A673 (cell line): ENCODE data around the gene CFAP221. TPM values are rescaled to one million over a fixed set of nuclear protein-coding genes. Genes with fewer than 3 reads are reported as not detected.

Experiments
- BruUV-seq: library from RNA; stranded (reverse); fragments of 400-500 nt; replicated peaks from 2 replicates; lab custom pipeline; 2021; lab: Mats Ljungman, UMichigan
- CTCF ChIA-PET: fragments of 300-600 bp; sonication (Branson Sonifier 250); formaldehyde crosslinking; loops from one replicate; lab custom pipeline; 2022; ENCODE audit warnings: antibody characterized with exemption; lab: Charles Lee
- POLR2A ChIA-PET: fragments of 300-600 bp; sonication (Branson Sonifier 250); formaldehyde crosslinking; loops from one replicate; lab custom pipeline; 2022; ENCODE audit warnings: antibody characterized with exemption; ENCODE audit not compliant: low non-redundant PET; lab: Charles Lee
- DNase-seq: peaks from one replicate; pipeline ENCODE4 v3.0.0-alpha.2; 2015; ENCODE audit warnings: low spot score
- H3K27ac ChIP-seq: fragments of 200-600 bp; sonication (generic); 2 replicates; pipeline ENCODE4 v1.5.1; 2016; ENCODE audit warnings: mixed run types, low read depth, mild to moderate bottlenecking, mixed read lengths, antibody characterized with exemption, low read length; ENCODE audit not compliant: poor library complexity, severe bottlenecking
- H3K27me3 ChIP-seq: fragments of 200-600 bp; sonication (generic); replicated peaks from 2 replicates; pipeline ENCODE4 v1.6.1; 2017; ENCODE audit warnings: mixed run types, low read depth, mild to moderate bottlenecking, mixed read lengths, antibody characterized with exemption, low read length; ENCODE audit not compliant: insufficient read depth, poor library complexity
- H3K36me3 ChIP-seq: fragments of 200-600 bp; sonication (generic); 2 replicates; pipeline ENCODE4 v1.6.1; 2016; ENCODE audit warnings: mixed run types, mild to moderate bottlenecking, mixed read lengths, antibody characterized with exemption, low read length; ENCODE audit not compliant: insufficient read depth, poor library complexity, severe bottlenecking
- H3K4me1 ChIP-seq: fragments of 200-600 bp; sonication (generic); 2 replicates; pipeline ENCODE4 v1.6.1; 2017; ENCODE audit warnings: mixed run types, mild to moderate bottlenecking, mixed read lengths, antibody characterized with exemption, low read length; ENCODE audit not compliant: insufficient read depth, poor library complexity, severe bottlenecking
- H3K4me3 ChIP-seq: fragments of 200-600 bp; sonication (generic); 2 replicates; pipeline ENCODE4 v1.5.1; 2016; ENCODE audit warnings: low read depth, mixed run types, mild to moderate bottlenecking, mixed read lengths, low read length; ENCODE audit not compliant: poor library complexity, severe bottlenecking
- H3K9me3 ChIP-seq: fragments of 200-600 bp; sonication (generic); 2 replicates; pipeline ENCODE4 v1.6.1; 2016; ENCODE audit warnings: mixed run types, low read depth, mild to moderate bottlenecking, mixed read lengths, antibody characterized with exemption, low read length; ENCODE audit not compliant: poor library complexity, severe bottlenecking
- EZH2 ChIP-seq: fragments of 200-600 bp; sonication (generic); IDR thresholded peaks from 2 replicates; pipeline ENCODE4 v1.6.1; 2017; ENCODE audit warnings: borderline replicate concordance, low read depth, mild to moderate bottlenecking, mixed read lengths, antibody characterized with exemption, low read length; ENCODE audit not compliant: poor library complexity, severe bottlenecking
- intact Hi-C: fragments of 100-400 bp; cut with micrococcal nuclease; formaldehyde crosslinking; loops from one replicate; pipeline ENCODE4 v1.10.0; 2022; ENCODE audit not compliant: unreplicated experiment
- total RNA-seq: library from RNA; stranded (reverse); gene quantifications from 2 replicates; pipeline ENCODE4 v1.2.3, GENCODE V29; 2021
- TF ChIP-seq, protein P1 (sequence below): fragments of 300-800, 200-600 bp; sonication (generic); conservative IDR thresholded peaks from 2 replicates; pipeline ENCODE4 v1.5.1; 2017; ENCODE audit warnings: low read depth, mild to moderate bottlenecking, antibody characterized with exemption, low read length, moderate library complexity, mixed read lengths

Gene CFAP221
- total RNA-seq, 1 experiment from 2014 or later, result 1.5 TPM

DNA sequence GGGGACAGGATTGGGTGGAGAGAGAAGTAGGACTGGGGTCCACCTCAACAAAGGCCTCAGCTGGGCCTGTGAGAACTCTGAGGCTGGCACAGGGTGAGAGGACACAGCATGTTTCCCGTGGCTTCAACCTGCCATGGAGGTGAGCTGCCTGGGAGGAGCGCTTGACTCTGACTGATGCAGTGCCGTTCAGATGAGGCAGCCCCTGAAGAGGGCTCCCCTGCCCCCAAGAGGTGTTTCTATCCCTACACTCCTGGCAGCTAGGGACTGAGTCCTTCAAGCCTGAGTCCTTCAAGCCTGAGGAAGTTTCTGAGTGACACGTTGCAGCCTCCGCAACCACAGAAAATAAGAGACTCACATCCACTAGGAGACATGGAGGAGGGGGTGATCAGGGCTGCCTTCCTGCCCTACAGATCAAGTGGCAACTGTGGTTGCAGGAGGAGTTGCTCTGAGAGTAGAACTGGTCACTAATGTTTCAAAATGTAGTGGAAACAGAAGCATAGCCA lies 85.1 kb downstream of the CFAP221 start:
- no TSS peak for BruUV-seq
- Histone ChIP-seq H3K9me3 (no peaks in the 10 kb centered on the region), H3K4me3 (no peak overlapping the region), H3K4me1 (no peaks in the 10 kb centered on the region), H3K36me3 (no peaks in the 10 kb centered on the region), H3K27ac (no peak overlapping the region), H3K27me3 (no peaks in the 10 kb centered on the region)
- intact Hi-C loops, result no loop called here
- no peak for TF ChIP-seq EZH2
- TF ChIP-seq, protein P1, sequence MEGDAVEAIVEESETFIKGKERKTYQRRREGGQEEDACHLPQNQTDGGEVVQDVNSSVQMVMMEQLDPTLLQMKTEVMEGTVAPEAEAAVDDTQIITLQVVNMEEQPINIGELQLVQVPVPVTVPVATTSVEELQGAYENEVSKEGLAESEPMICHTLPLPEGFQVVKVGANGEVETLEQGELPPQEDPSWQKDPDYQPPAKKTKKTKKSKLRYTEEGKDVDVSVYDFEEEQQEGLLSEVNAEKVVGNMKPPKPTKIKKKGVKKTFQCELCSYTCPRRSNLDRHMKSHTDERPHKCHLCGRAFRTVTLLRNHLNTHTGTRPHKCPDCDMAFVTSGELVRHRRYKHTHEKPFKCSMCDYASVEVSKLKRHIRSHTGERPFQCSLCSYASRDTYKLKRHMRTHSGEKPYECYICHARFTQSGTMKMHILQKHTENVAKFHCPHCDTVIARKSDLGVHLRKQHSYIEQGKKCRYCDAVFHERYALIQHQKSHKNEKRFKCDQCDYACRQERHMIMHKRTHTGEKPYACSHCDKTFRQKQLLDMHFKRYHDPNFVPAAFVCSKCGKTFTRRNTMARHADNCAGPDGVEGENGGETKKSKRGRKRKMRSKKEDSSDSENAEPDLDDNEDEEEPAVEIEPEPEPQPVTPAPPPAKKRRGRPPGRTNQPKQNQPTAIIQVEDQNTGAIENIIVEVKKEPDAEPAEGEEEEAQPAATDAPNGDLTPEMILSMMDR, result no peak
- ChIA-PET CTCF (no interaction called here), POLR2A (no interaction called here)
- no peak for DNase-seq

DNA sequence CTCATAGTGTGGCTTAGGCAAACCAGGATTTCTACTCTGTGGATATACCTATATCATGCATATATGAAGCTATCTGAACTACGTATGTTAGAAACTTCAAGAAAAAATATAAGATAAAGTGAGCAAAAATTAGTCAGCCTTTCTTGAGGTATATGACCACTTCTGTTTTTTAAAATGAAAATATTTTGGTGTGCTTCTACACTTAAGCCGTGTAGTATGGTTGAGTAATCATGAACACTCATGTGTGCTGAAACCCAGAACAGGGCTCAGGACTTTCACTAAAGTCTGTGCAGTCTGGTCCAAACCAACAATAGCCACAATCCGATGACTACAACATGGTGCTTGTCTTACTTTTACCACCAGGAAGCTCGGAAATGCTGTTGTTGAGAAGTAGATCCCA lies 85.9 kb downstream of the CFAP221 start:
- intact Hi-C loops, result no loop called here
- ChIA-PET CTCF (no interaction called here), POLR2A (no interaction called here)
- DNase-seq, result no peak
- Histone ChIP-seq H3K27ac (no peak overlapping the region), H3K36me3 (no peaks in the 10 kb centered on the region), H3K9me3 (no peaks in the 10 kb centered on the region), H3K4me1 (no peaks in the 10 kb centered on the region), H3K4me3 (no peak overlapping the region), H3K27me3 (no peaks in the 10 kb centered on the region)
- TF ChIP-seq EZH2, result no peak
- TF ChIP-seq, protein P1, result no peak
- no TSS peak for BruUV-seq

DNA sequence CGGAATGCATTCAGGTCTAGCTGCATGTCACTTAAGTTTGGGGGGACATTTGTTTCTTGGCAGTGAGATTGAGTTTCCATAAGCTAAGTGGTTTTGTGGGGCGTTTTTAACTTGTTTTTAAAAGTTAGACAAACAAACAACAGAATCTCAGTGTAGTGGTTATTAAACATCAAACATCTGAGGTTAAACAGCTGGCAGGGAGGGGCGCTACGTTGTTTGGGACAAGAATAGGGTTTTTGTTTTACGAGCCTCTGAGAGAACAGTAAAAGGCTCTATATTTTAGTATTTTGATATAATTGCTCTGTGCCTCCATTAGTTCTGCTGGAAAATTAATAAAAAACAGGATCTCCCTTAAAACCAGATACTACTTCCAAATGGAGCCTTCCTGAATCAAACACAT lies 93.1 kb downstream of the CFAP221 start:
- Histone ChIP-seq H3K9me3 (no peaks in the 10 kb centered on the region), H3K4me1 (no peaks in the 10 kb centered on the region), H3K36me3 (no peaks in the 10 kb centered on the region), H3K4me3 (no peak overlapping the region), H3K27ac (no peak overlapping the region), H3K27me3 (no peaks in the 10 kb centered on the region)
- CTCF ChIA-PET, result no interaction called here
- no TSS peak for BruUV-seq
- DNase-seq, result no peak
- TF ChIP-seq, protein P1, result no peak
- no peak for TF ChIP-seq EZH2
- intact Hi-C loops, result no loop called here
- POLR2A ChIA-PET, result no interaction called here
